Posterior vena cava (tissue), 2 donors: ENCODE results near the gene FMN1. TPM values are rescaled to one million over a fixed set of nuclear protein-coding genes. Genes with fewer than 3 reads are reported as not detected.
"Not testable (repeated sequence)": the region's sequence is repeated elsewhere in the genome, so short reads cannot be mapped to it uniquely, and the experiment has no call there.

Experiments
- DNase-seq: peaks from one replicate; pipeline ENCODE4 v3.0.0-alpha.2; 2020; ENCODE audit warnings: low spot score
- intact Hi-C, 2 donors: fragments of 100-400 bp; cut with DNase I; formaldehyde crosslinking; loops; one replicate each; pipeline versions ENCODE4 v1.14.1 to v1.14.2; 2022 to 2023
- total RNA-seq, 2 donors: library from RNA; stranded (reverse); fragmentation: NEBNext Ultra II Directional; extraction: Animal tissue kit (Norgen Biotek cat#: 25700); gene quantifications; one replicate each; pipeline ENCODE4 v1.2.1, GENCODE V29; 2021
- donor health status: DM: yes; HTN: yes; CAD: no.
- donor health status: DM: yes; HTN: yes; CAD: no.

The FMN1 gene
- total RNA-seq, 2 donors from 2014 or later = 20.2 to 26.6 TPM

- no peak for DNase-seq
- intact Hi-C loops = no loop called here
Observed at GRCh38 chr15:32967521-32967920, 227.0 kb downstream of the FMN1 start.

GRCh38 chr15:32966512-32966911 lies 228.0 kb downstream of the FMN1 start:
- intact Hi-C loops = no loop called here
- DNase-seq = no peak

DNA sequence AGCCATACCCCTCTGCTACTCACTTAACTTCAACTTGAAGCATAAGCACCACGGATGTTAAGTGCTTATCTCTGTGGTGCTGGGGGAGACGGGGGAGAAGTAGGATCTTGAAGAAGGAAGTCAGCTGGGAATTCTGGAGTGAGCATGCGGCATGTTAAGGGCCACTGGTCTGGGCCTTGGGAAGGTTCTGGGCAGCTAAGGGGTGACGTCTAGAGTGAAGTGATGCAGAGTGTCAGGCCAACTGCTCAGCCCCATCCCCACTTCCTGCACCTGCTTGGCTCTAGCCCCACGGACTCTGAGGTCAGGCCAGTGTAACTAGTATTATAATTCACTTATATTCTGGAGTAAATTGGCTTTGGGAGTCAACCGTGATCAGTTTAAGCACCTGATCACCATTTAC lies 228.6 kb downstream of the FMN1 start:
- intact Hi-C loops = no loop called here

DNA sequence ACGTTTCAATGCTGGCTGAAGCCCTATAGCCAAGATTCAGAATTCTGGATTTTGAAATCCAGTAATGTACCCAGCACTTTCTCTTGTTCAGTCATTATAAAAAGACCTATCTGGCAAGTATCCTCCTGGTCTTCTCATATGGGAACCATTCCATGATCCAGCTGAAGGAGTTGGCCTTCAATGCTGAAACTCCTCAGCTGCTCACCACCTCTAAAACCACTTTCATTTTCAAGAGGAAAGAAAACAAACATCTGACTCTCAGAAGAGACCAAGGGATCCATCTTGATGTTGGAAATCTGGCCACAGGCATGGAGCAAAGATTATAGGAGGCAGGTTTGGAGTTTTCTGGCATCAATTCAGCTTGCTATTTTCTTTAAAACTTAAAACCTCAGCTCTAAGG lies 235.4 kb downstream of the FMN1 start:
- DNase-seq = no peak
- intact Hi-C loops = loop anchor here in 1 of 2 donors (10.0 kb wide), 1 partner anchor 114 kb away; no protein-coding TSS in a partner anchor

More for the DNA sequence above, 228.6 kb downstream of the FMN1 start:
- no peak for DNase-seq

GRCh38 chr15:32957219-32957618 lies 237.3 kb downstream of the FMN1 start:
- DNase-seq = no peak
- intact Hi-C loops = loop anchor here in 1 of 2 donors (10.0 kb wide), 1 partner anchor 112 kb away; no protein-coding TSS in a partner anchor

- intact Hi-C loops = loop anchor here in 1 of 2 donors (10.0 kb wide), 1 partner anchor 112 kb away; no protein-coding TSS in a partner anchor
Observed at GRCh38 chr15:32956711-32957110, 237.8 kb downstream of the FMN1 start.

DNA sequence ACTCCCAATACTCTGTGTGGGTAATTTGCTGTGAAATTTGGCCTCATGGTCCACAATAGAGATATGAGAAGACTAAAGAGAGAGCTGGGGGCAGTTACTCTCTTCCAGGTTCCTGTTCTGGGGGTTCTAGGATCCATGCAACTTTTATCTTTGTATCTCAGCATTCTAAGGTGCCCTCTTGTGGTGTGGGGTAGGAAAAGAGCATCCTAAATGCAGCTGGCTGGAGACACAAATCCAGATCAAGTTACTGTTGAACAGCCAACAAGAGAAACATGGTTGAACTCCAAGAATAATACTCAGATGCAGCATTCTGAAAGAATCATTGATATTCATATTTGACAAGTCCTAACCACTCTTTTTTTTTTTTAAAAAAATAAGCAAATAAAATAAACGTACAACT lies 238.5 kb downstream of the FMN1 start:
- intact Hi-C loops = loop anchor here in 1 of 2 donors (10.0 kb wide), 1 partner anchor 111 kb away; no protein-coding TSS in a partner anchor
- no peak for DNase-seq

More at GRCh38 chr15:32956711-32957110, 237.8 kb downstream of the FMN1 start:
- DNase-seq = no peak

GRCh38 chr15:32953533-32953910 lies 241.0 kb downstream of the FMN1 start:
- DNase-seq = no peak
- intact Hi-C loops = loop anchor here in 1 of 2 donors (10.0 kb wide), 1 partner anchor 109 kb away; no protein-coding TSS in a partner anchor

DNA sequence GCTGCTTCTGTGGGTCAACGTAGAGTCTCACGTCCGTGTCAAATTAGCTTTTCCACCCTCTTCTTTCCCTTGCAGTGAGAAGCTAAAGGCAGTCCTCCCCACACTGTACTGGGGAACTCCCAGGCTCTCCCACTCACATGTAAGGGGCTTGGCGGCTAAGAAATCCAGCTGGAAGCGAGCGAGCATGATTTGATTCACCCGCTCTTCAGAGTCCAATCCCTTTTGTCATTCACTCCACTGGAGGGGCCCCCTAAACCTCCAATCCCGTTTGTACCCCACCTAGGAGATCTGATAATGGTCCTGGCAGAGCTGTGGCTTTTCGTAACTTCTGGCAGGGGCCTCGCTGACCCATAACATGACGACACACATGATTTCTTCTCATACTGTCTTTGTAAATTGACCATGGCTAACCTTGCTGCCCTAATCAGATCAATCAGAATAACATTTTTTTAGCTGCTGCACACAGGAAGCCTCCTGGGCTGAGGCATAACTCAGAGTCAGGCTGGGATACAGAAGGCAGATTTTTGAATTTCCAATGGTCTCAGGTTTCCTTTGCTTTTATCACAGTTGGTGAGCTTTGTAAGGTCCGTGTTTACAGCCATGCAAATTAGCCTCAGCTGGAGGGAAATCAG lies 241.5 kb downstream of the FMN1 start:
- intact Hi-C loops = loop anchor here in 1 of 2 donors (10.0 kb wide), 1 partner anchor 108 kb away; no protein-coding TSS in a partner anchor
- DNase-seq = peak; percentile 73

GRCh38 chr15:32951736-32952464 lies 242.6 kb downstream of the FMN1 start:
- intact Hi-C loops = loop anchor here in 1 of 2 donors (10.0 kb wide), 1 partner anchor 107 kb away; no protein-coding TSS in a partner anchor
- DNase-seq = no peak

DNA sequence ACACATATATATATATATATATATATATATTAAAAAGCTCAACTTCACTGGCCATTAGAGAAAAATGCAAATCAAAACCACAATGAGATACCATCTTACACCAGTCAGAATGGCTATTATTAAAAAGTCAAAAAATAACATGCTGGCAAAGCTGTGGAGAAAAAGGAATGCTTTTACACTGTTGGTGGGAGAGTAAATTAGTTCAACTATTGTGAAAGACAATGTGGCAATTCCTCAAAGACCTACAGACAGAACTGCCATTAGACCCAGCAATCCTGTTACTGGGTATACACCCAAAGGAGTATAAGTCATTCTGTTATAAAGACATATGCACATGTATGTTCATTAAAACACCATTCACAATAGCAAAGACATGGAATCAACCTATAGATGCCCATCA lies 244.5 kb downstream of the FMN1 start:
- intact Hi-C loops = loop anchor here in 1 of 2 donors (10.0 kb wide), 1 partner anchor 105 kb away; no protein-coding TSS in a partner anchor
- not testable (repeated sequence) for DNase-seq

DNA sequence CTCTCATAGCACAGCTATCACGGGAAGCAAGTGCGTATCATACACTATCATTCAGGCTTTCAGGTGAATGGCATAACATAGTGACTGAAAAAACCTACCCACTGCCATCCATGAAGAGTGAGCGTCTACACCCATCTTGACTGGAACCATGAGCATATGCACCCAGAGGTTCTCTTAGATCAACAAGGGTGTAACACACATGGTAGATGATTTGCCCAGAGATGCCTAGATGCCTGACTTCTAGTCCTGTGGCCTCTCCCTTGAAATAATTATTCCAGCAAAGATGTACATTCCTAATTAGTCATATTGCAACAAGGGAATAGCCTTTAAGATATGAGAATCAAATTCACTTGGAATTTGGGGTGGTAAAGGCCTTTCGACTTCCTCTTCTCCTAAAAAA lies 248.3 kb downstream of the FMN1 start:
- intact Hi-C loops = no loop called here
- DNase-seq = no peak

GRCh38 chr15:32944431-32944830 lies 250.1 kb downstream of the FMN1 start:
- intact Hi-C loops = no loop called here
- no peak for DNase-seq

GRCh38 chr15:32943711-32944110 lies 250.8 kb downstream of the FMN1 start:
- DNase-seq = no peak
- intact Hi-C loops = no loop called here

DNA sequence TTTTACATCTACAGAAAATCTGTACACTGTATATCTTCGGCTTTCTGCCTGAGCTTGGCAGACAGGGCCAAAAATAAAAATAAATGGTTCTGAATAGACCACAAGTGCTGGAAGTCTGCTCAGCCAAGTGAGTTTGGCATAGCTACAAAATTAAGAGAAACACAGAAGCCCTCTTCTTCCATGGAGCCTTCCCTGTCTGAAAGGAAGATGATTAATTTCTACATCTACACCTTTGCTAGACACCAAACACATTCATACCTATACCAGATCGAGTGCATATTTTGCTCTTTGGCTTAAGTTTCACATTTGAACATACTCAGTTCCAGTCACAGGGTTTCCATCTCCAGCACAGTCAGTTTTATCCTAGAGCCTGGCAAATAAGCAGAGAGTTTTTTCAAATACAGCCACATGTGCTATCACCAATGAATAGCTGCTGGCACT lies 252.1 kb downstream of the FMN1 start:
- intact Hi-C loops = no loop called here
- DNase-seq = no peak

- intact Hi-C loops = no loop called here
- DNase-seq = no peak
Observed at GRCh38 chr15:32941823-32942222, 252.7 kb downstream of the FMN1 start.

DNA sequence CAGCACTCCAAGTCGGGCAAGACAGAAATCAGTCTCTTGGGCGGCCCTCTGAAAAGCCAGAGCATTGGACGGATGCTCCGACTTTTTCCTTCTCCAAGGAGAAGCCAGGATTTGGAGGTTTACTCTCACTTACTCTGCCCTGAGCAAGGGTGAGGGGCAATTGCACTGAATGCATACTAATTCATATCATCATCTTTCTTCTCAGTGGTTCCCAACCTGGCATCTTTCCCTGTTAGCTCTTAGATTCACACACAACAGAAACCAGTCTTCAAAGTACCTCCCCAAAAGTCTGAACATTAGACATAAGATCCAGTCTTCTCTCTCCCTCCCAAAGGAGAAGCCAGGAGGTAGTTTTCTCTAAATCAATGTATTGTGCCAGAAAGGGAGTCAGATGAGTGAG lies 257.5 kb downstream of the FMN1 start:
- DNase-seq = no peak
- intact Hi-C loops = no loop called here

GRCh38 chr15:32936283-32936918 lies 258.1 kb downstream of the FMN1 start:
- DNase-seq = no peak
- intact Hi-C loops = no loop called here

GRCh38 chr15:32935139-32935538 lies 259.4 kb downstream of the FMN1 start:
- intact Hi-C loops = no loop called here
- no peak for DNase-seq

GRCh38 chr15:32933236-32933635 lies 261.3 kb downstream of the FMN1 start:
- intact Hi-C loops = no loop called here
- DNase-seq = no peak
